GM12873 (cell line): ENCODE measurements around the gene TEX53.

Experiments used
- CTCF ChIP-seq: IDR thresholded peaks from 2 replicates; pipeline ENCODE4 v1.5.1; 2012; ENCODE audit warnings: low read depth, mild to moderate bottlenecking, moderate library complexity, low read length, control low read depth; ENCODE audit not compliant: insufficient read depth; ENCODE audit errors: missing control alignments

The TEX53 gene

GRCh38 chr9:114669961-114670360 lies 12.4 kb upstream of the TEX53 start:
- no peak for TF ChIP-seq CTCF

- TF ChIP-seq CTCF = no peak
Observed at GRCh38 chr9:114668146-114668545, 10.5 kb upstream of the TEX53 start.

GRCh38 chr9:114666851-114667250 lies 9.2 kb upstream of the TEX53 start:
- no peak for TF ChIP-seq CTCF

- TF ChIP-seq CTCF = no peak
Observed at GRCh38 chr9:114666401-114666800, 8.8 kb upstream of the TEX53 start.

- TF ChIP-seq CTCF = no peak
Observed at GRCh38 chr9:114664181-114664580, 6.6 kb upstream of the TEX53 start.

GRCh38 chr9:114662081-114662989 lies 4.7 kb upstream of the TEX53 start:
- peak; percentile 90 for TF ChIP-seq CTCF

- TF ChIP-seq CTCF = no peak
Observed at GRCh38 chr9:114656301-114656700, 1.3 kb downstream of the TEX53 start.
